GM12801 (cell line): ENCODE measurements around the gene LIPG.

ENCODE experiments used
- TF ChIP-seq, protein P1 (sequence below): IDR thresholded peaks from one replicate; pipeline ENCODE4 v1.5.1; 2011; ENCODE audit warnings: control low read depth; ENCODE audit not compliant: insufficient read length; ENCODE audit errors: extremely low read depth

Gene LIPG

GRCh38 chr18:49619801-49620200, 57.9 kb downstream of the LIPG start:
- TF ChIP-seq, protein P1, sequence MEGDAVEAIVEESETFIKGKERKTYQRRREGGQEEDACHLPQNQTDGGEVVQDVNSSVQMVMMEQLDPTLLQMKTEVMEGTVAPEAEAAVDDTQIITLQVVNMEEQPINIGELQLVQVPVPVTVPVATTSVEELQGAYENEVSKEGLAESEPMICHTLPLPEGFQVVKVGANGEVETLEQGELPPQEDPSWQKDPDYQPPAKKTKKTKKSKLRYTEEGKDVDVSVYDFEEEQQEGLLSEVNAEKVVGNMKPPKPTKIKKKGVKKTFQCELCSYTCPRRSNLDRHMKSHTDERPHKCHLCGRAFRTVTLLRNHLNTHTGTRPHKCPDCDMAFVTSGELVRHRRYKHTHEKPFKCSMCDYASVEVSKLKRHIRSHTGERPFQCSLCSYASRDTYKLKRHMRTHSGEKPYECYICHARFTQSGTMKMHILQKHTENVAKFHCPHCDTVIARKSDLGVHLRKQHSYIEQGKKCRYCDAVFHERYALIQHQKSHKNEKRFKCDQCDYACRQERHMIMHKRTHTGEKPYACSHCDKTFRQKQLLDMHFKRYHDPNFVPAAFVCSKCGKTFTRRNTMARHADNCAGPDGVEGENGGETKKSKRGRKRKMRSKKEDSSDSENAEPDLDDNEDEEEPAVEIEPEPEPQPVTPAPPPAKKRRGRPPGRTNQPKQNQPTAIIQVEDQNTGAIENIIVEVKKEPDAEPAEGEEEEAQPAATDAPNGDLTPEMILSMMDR: no peak

GRCh38 chr18:49621301-49621700, 59.4 kb downstream of the LIPG start:
- TF ChIP-seq, protein P1: no peak

GRCh38 chr18:49621717-49622351, 60.0 kb downstream of the LIPG start:
- TF ChIP-seq, protein P1: no peak

- TF ChIP-seq, protein P1: no peak
These were observed 61.7 kb downstream of the LIPG start for GRCh38 chr18:49623571-49623970.

- TF ChIP-seq, protein P1: no peak
These were observed 63.3 kb downstream of the LIPG start for GRCh38 chr18:49625021-49625691.

- TF ChIP-seq, protein P1: no peak
These were observed 65.1 kb downstream of the LIPG start for GRCh38 chr18:49626842-49627467.

DNA sequence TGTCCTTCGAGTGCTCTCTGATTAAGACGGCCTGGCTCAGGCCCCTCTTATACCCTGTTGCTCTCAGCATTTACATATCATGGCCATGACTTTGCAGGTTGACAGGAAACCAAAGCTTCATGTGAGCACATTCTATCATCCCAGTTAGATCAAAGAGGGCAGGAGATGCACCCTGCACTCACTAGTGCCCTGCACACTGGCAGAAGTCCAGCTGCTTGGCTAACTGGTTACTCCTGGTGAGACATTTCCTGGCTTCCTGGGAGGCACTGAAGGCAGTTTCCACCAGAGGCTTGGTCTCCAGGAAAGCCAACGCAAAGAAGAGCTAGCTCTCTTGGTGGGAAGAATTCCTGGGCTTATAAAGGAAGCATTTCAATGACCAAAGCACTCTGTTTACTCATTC, 66.3 kb downstream of the LIPG start:
- TF ChIP-seq, protein P1: no peak
